HepG2 (cell line): ENCODE measurements around the gene LIME1. TPM values are rescaled to one million over a fixed set of nuclear protein-coding genes. Genes with fewer than 3 reads are reported as not detected.

Experiments
- FOXJ3 ChIP-seq: sonication (generic); formaldehyde crosslinking; IDR thresholded peaks from 2 replicates; pipeline ENCODE4 v1.4.0; 2020; ENCODE audit warnings: missing genetic modification reagents, mild to moderate bottlenecking, borderline replicate concordance
- HNRNPK ChIP-seq: fragments of 200-400 bp; formaldehyde crosslinking; IDR thresholded peaks from 2 replicates; pipeline ENCODE4 v1.6.1; 2018; ENCODE audit warnings: low read length, low read depth, moderate library complexity, mild to moderate bottlenecking; ENCODE audit not compliant: poor library complexity, severe bottlenecking
- NR2F1 ChIP-seq, 2 experiments: fragments of 450-650 bp in 1 of 2; formaldehyde crosslinking in 1 of 2; IDR thresholded peaks; 2 replicates each; pipeline versions ENCODE4 v1.5.0 to v1.6.1; 2016 to 2020; ENCODE audit warnings: mild to moderate bottlenecking in 1 of 2, missing compliant biosample characterization in 1 of 2, missing genetic modification reagents in 1 of 2, moderate library complexity in 1 of 2
- PRDM10 ChIP-seq: sonication (generic); formaldehyde crosslinking; IDR thresholded peaks from 2 replicates; pipeline ENCODE4 v1.4.0; 2020; ENCODE audit warnings: low read depth, missing genetic modification reagents
- RBM39 ChIP-seq: fragments of 200-400 bp; formaldehyde crosslinking; IDR thresholded peaks from one replicate; pipeline ENCODE4 v1.6.1; 2018; ENCODE audit warnings: antibody characterized with exemption, mild to moderate bottlenecking, low read depth, low read length; ENCODE audit not compliant: poor library complexity, severe bottlenecking
- SALL1 ChIP-seq: sonication (generic); formaldehyde crosslinking; IDR thresholded peaks from 2 replicates; pipeline ENCODE4 v1.8.0; 2022; ENCODE audit warnings: mild to moderate bottlenecking, missing genetic modification reagents
- SMARCE1 ChIP-seq: fragments of 450-650 bp; IDR thresholded peaks from 2 replicates; pipeline ENCODE4 v1.6.1; 2017; ENCODE audit warnings: borderline replicate concordance
- SP1 ChIP-seq, 2 experiments: fragments of 450-650 bp in 1 of 2; sonication (generic) in 1 of 2; formaldehyde crosslinking in 1 of 2; IDR thresholded peaks; 2 replicates each; pipeline versions ENCODE4 v1.4.0 to v1.6.1; 2016 to 2020; ENCODE audit warnings: missing genetic modification reagents in 1 of 2
- TBX2 ChIP-seq: sonication (generic); formaldehyde crosslinking; IDR thresholded peaks from 2 replicates; pipeline ENCODE4 v1.5.0; 2020; ENCODE audit warnings: missing genetic modification reagents, mild to moderate bottlenecking, borderline replicate concordance
- ZMYM3 ChIP-seq: sonication (generic); formaldehyde crosslinking; IDR thresholded peaks from 2 replicates; pipeline ENCODE4 v1.5.1; 2020; ENCODE audit warnings: mild to moderate bottlenecking, missing genetic modification reagents
- ZMYM4 ChIP-seq: sonication (generic); formaldehyde crosslinking; IDR thresholded peaks from 2 replicates; pipeline ENCODE4 v1.8.1; 2023; ENCODE audit warnings: mild to moderate bottlenecking, missing genetic modification reagents
- ZNF253 ChIP-seq: sonication (generic); formaldehyde crosslinking; IDR thresholded peaks from 2 replicates; pipeline ENCODE4 v1.8.0; 2022; ENCODE audit warnings: mild to moderate bottlenecking, missing genetic modification reagents, borderline replicate concordance
- ZNF282 ChIP-seq: fragments of 450-650 bp; IDR thresholded peaks from 2 replicates; pipeline ENCODE4 v1.6.1; 2018; ENCODE audit not compliant: partially characterized antibody
- ZNF615 ChIP-seq: sonication (generic); formaldehyde crosslinking; IDR thresholded peaks from 2 replicates; pipeline ENCODE4 v1.5.0; 2020; ENCODE audit warnings: mild to moderate bottlenecking, missing genetic modification reagents, borderline replicate concordance
- ZNF710 ChIP-seq: sonication (generic); formaldehyde crosslinking; IDR thresholded peaks from 2 replicates; pipeline ENCODE4 v1.5.0; 2020; ENCODE audit warnings: mild to moderate bottlenecking, missing genetic modification reagents, borderline replicate concordance
- ZNF75D ChIP-seq: sonication (generic); formaldehyde crosslinking; IDR thresholded peaks from 2 replicates; pipeline ENCODE4 v1.8.1; 2023; ENCODE audit warnings: missing genetic modification reagents, mild to moderate bottlenecking, borderline replicate concordance
- ZNF766 ChIP-seq: sonication (generic); formaldehyde crosslinking; IDR thresholded peaks from 2 replicates; pipeline ENCODE4 v1.5.0; 2020; ENCODE audit warnings: missing genetic modification reagents, borderline replicate concordance
- polyA plus RNA-seq, 8 experiments: library from polyadenylated mRNA; depleted of rRNA in 3 of 8; stranded (reverse) in 7 of 8; unstranded in 1 of 8; fragments of >200 nt; fragmentation: Illumina TruSeq in 4 of 8; extraction: Trizol in 4 of 8; gene quantifications; 2 replicates each; pipeline versions ENCODE4 v1.2.1 to v1.2.3, GENCODE V29; 2011 to 2016; ENCODE audit warnings: low read depth in 4 of 8, missing spikeins in 1 of 8, mixed read lengths in 1 of 8; ENCODE audit not compliant: insufficient read depth in 1 of 8
- total RNA-seq, 5 experiments: library from RNA; depleted of rRNA; stranded (reverse); fragments of >200 nt; fragmentation: Illumina TruSeq; extraction: Trizol; gene quantifications; 2 replicates each; pipeline ENCODE4 v1.2.3, GENCODE V29; 2016; ENCODE audit warnings: low read depth in 1 of 5
- TF ChIP-seq, protein P1 (sequence below): sonication (generic); formaldehyde crosslinking; IDR thresholded peaks from 2 replicates; pipeline ENCODE4 v1.8.1; 2023; ENCODE audit warnings: mild to moderate bottlenecking, missing genetic modification reagents
- TF ChIP-seq, protein P2 (sequence below): sonication (generic); formaldehyde crosslinking; IDR thresholded peaks from 2 replicates; pipeline ENCODE4 v1.5.0; 2020; ENCODE audit warnings: missing genetic modification reagents

The LIME1 gene
- total and polyA plus RNA-seq, 2 of the 13 experiments (the other 11 are each of a cell fraction or from before 2014, with no cell fraction given) = 13.0 to 61.5 TPM

DNA sequence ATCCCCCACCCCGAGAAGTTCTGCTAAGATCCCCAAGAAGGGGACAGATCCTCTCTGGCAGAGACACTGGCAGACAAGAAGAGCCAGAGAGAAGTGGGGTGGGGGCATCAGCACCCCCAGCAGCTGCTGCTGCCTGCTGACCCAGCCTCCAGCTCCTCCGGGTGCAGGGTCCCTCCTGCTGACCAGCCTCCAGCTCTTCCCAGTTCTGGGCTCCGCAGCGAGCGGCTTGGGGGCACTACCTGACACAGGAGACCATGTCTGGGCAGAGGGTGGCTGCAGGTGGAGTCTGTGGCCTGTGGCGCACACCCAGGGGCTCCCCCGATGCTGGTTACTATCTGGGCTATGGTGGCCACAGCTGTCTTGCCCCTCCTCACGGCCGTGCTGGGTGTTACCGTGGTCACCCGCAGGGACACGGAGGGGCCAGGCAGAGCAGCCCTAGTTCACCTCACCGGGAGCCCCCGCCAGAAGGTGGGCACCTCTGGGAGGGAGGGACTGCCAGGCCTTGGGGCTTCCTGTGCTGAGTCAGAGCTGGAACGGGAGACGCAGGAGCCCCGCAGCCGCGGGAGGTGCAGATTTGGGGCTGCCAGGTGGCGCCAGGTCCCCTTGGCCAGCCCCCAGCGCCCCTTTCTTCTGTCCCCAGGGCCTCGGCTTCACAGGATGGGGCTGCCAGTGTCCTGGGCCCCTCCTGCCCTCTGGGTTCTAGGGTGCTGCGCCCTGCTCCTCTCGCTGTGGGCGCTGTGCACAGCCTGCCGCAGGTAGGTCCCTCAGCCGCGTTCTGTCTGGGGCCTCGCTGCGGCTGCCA lies 630 bp downstream of the LIME1 start (continued):
- TF ChIP-seq, protein P1, sequence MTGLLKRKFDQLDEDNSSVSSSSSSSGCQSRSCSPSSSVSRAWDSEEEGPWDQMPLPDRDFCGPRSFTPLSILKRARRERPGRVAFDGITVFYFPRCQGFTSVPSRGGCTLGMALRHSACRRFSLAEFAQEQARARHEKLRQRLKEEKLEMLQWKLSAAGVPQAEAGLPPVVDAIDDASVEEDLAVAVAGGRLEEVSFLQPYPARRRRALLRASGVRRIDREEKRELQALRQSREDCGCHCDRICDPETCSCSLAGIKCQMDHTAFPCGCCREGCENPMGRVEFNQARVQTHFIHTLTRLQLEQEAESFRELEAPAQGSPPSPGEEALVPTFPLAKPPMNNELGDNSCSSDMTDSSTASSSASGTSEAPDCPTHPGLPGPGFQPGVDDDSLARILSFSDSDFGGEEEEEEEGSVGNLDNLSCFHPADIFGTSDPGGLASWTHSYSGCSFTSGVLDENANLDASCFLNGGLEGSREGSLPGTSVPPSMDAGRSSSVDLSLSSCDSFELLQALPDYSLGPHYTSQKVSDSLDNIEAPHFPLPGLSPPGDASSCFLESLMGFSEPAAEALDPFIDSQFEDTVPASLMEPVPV (CRISPR knock-in tag) = peak; percentile 41; the same call in 1 of the 2 replicates
- TF ChIP-seq ZNF253 (CRISPR knock-in tag) = 0 out of 2 replicates have a peak, but pooled peaks have one; percentile 86
- TF ChIP-seq NR2F1 (CRISPR knock-in tag; IDR thresholded peaks at IDR 0.05) = no peak
- no peak; the same call in none of the 2 replicates for TF ChIP-seq ZNF710 (CRISPR knock-in tag)
- no peak for TF ChIP-seq ZNF766 (CRISPR knock-in tag)
- no peak for TF ChIP-seq ZNF615
- TF ChIP-seq ZMYM4 = no peak
- TF ChIP-seq ZNF282 = no peak
- TF ChIP-seq SALL1 = peak; percentile 66
- no peak for TF ChIP-seq PRDM10 (CRISPR knock-in tag)
- peak; percentile 61 for TF ChIP-seq HNRNPK
- TF ChIP-seq RBM39 = peak; percentile 46
- no peak; the same call in 1 of the 2 replicates for TF ChIP-seq FOXJ3 (CRISPR knock-in tag)
- TF ChIP-seq TBX2 (CRISPR knock-in tag) = peak; percentile 58; the same call in 1 of the 2 replicates
- no peak for TF ChIP-seq SP1 (IDR thresholded peaks at IDR 0.05)
- TF ChIP-seq SP1 (CRISPR knock-in tag; IDR thresholded peaks at IDR 0.05) = no peak
- TF ChIP-seq, protein P2, sequence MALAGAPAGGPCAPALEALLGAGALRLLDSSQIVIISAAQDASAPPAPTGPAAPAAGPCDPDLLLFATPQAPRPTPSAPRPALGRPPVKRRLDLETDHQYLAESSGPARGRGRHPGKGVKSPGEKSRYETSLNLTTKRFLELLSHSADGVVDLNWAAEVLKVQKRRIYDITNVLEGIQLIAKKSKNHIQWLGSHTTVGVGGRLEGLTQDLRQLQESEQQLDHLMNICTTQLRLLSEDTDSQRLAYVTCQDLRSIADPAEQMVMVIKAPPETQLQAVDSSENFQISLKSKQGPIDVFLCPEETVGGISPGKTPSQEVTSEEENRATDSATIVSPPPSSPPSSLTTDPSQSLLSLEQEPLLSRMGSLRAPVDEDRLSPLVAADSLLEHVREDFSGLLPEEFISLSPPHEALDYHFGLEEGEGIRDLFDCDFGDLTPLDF (CRISPR knock-in tag) = peak; percentile 30; the same call in 1 of the 2 replicates
- TF ChIP-seq ZMYM3 (CRISPR knock-in tag) = no peak
- TF ChIP-seq ZNF75D (CRISPR knock-in tag) = no peak
- TF ChIP-seq SMARCE1 = 0 out of 2 replicates have a peak, but pooled peaks have one; percentile 0
